Endothelial cell of umbilical vein (primary cell): ENCODE measurements around the gene GPATCH1. TPM values are rescaled to one million over a fixed set of nuclear protein-coding genes. Genes with fewer than 3 reads are reported as not detected.

ENCODE experiments used
- BruUV-seq: library from RNA; stranded (reverse); fragments of 400-500 nt; replicated peaks from 2 replicates; lab custom pipeline; 2021; lab: Mats Ljungman, UMichigan
- CTCF ChIA-PET: fragments of 300-600, 350-600 bp; sonication (Branson Sonifier 250); formaldehyde crosslinking; loops from one replicate; lab custom pipeline; 2021; ENCODE audit warnings: antibody characterized with exemption, inconsistent platforms; lab: Charles Lee
- POLR2A ChIA-PET: fragments of 300-600, 350-600 bp; sonication (Branson Sonifier 250); formaldehyde crosslinking; loops from one replicate; lab custom pipeline; 2021; ENCODE audit warnings: antibody characterized with exemption, inconsistent platforms; lab: Charles Lee
- DNase-seq: peaks from one replicate; pipeline ENCODE4 v3.0.0-alpha.2; 2011; ENCODE audit warnings: low read depth, low spot score
- FAIRE-seq: peaks from 2 replicates; lab custom pipeline; 2011; peaks lifted over from hg19 to GRCh38; lab: Jason Lieb, UNC
- H2AFZ ChIP-seq: 2 replicates; pipeline ENCODE4 v1.6.0; 2012; ENCODE audit warnings: low read depth, low read length, control low read depth, inconsistent platforms
- H3K27ac ChIP-seq: 2 replicates; pipeline ENCODE4 v1.5.1; 2011; ENCODE audit warnings: low read depth, mild to moderate bottlenecking, control low read depth, low read length, moderate library complexity; ENCODE audit not compliant: insufficient read depth
- H3K27me3 ChIP-seq, 2 experiments: 2 replicates each; pipeline versions ENCODE4 v1.6.0 to v1.6.1; 2011; ENCODE audit warnings: low read length in 2 of 2, mixed read lengths in 1 of 2; ENCODE audit not compliant: control insufficient read depth in 2 of 2, insufficient read depth in 2 of 2
- H3K36me3 ChIP-seq, 2 experiments: 2 replicates in 1 of 2; 3 replicates in 1 of 2; pipeline ENCODE4 v1.5.1; 2011; ENCODE audit warnings: low read length in 2 of 2, mild to moderate bottlenecking in 1 of 2, moderate library complexity in 1 of 2; ENCODE audit not compliant: control insufficient read depth in 2 of 2, insufficient read depth in 2 of 2; ENCODE audit errors: extremely low read depth in 1 of 2
- H3K4me1 ChIP-seq: 3 replicates; pipeline ENCODE4 v1.5.1; 2011; ENCODE audit warnings: mild to moderate bottlenecking, low read length; ENCODE audit not compliant: control insufficient read depth, insufficient read depth; ENCODE audit errors: extremely low read depth
- H3K4me2 ChIP-seq: 2 replicates; pipeline ENCODE4 v1.6.1; 2011; ENCODE audit warnings: low read length, control low read depth, mixed read lengths; ENCODE audit not compliant: insufficient read depth
- H3K4me3 ChIP-seq, 3 experiments: fragments of 200-600 bp in 1 of 3; sonication (generic), shearing (Covaris generic) in 1 of 3; replicated peaks in 1 of 3; 2 replicates each; pipeline ENCODE4 v1.5.1; 2011 to 2016; ENCODE audit warnings: control low read depth in 3 of 3, low read length in 3 of 3, mild to moderate bottlenecking in 2 of 3, inconsistent platforms in 1 of 3, low read depth in 1 of 3, moderate library complexity in 1 of 3; ENCODE audit not compliant: insufficient read depth in 1 of 3
- H3K79me2 ChIP-seq: 2 replicates; pipeline ENCODE4 v1.6.0; 2012; ENCODE audit warnings: low read length, inconsistent platforms; ENCODE audit not compliant: control insufficient read depth, insufficient read depth
- H3K9ac ChIP-seq: replicated peaks from 2 replicates; pipeline ENCODE3; 2011; ENCODE audit warnings: low read length, control low read depth; ENCODE audit not compliant: insufficient read depth; ENCODE audit errors: extremely low read depth
- H3K9me1 ChIP-seq: replicated peaks from 3 replicates; pipeline ENCODE4 v1.6.0; 2011; ENCODE audit warnings: mild to moderate bottlenecking, low read length; ENCODE audit not compliant: control insufficient read depth, insufficient read depth; ENCODE audit errors: extremely low read depth
- H3K9me3 ChIP-seq: replicated peaks from 2 replicates; pipeline ENCODE4 v1.5.1; 2012; ENCODE audit warnings: low read length, inconsistent platforms; ENCODE audit not compliant: control insufficient read depth, insufficient read depth
- H4K20me1 ChIP-seq: replicated peaks from 2 replicates; pipeline ENCODE3; 2011; ENCODE audit warnings: mild to moderate bottlenecking, low read length; ENCODE audit not compliant: control insufficient read depth, insufficient read depth; ENCODE audit errors: extremely low read depth
- CTCF ChIP-seq, 2 donors: IDR thresholded peaks; 1 replicate in 1 of 2; 2 replicates in 1 of 2; pipeline ENCODE4 v1.5.1; 2011; ENCODE audit warnings: low read length in 2 of 2, mild to moderate bottlenecking in 2 of 2, moderate library complexity in 2 of 2, control low read depth in 1 of 2, inconsistent platforms in 1 of 2, low read depth in 1 of 2; ENCODE audit not compliant: insufficient read depth in 1 of 2; ENCODE audit errors: extremely low read depth in 1 of 2
- GATA2 ChIP-seq: IDR thresholded peaks from 2 replicates; pipeline ENCODE4 v1.7.0; 2011; ENCODE audit warnings: low read depth, mild to moderate bottlenecking, moderate library complexity, mixed read lengths, low read length; ENCODE audit not compliant: insufficient read length, insufficient read depth
- POLR2A ChIP-seq: IDR thresholded peaks from 2 replicates; pipeline ENCODE4 v1.6.1; 2012; ENCODE audit warnings: low read depth, mild to moderate bottlenecking, control low read depth, low read length
- POLR2AphosphoS5 ChIP-seq: IDR thresholded peaks from 2 replicates; pipeline ENCODE4 v1.6.1; 2012; ENCODE audit warnings: low read depth, mild to moderate bottlenecking, control low read depth, low read length, moderate library complexity; ENCODE audit not compliant: insufficient read depth
- dilution Hi-C: fragments of 300-500 bp; cut with MboI; formaldehyde crosslinking; loops from one replicate; pipeline ENCODE4 v1.15.0; 2019; ENCODE audit warnings: low sequenced_read_pairs; ENCODE audit not compliant: extremely low pct_ligation_motif_present
- intact Hi-C: fragments of 100-400 bp; cut with micrococcal nuclease; formaldehyde crosslinking; loops from one replicate; pipeline ENCODE4 v1.10.0; 2022
- polyA plus RNA-seq, 4 experiments: library from polyadenylated mRNA; depleted of rRNA in 3 of 4; stranded (reverse) in 3 of 4; unstranded in 1 of 4; fragments of >200 nt; gene quantifications; 2 replicates each; pipeline versions ENCODE4 v1.2.1 to v1.2.3, GENCODE V29; 2011 to 2012; ENCODE audit warnings: missing spikeins in 1 of 4
- total RNA-seq: library from RNA; stranded (reverse); gene quantifications from 2 replicates; pipeline ENCODE4 v1.2.3, GENCODE V29; 2021

The GPATCH1 gene
- total and polyA plus RNA-seq, 2 donors (not counting 3 experiments of a cell fraction or from before 2014, with no cell fraction given): 4.5 to 9.2 TPM

- peak overlapping the region; percentile 74 for H3K4me2 ChIP-seq
- dilution Hi-C loops: no loop called here
- peak overlapping the region; percentile 79 for H3K9ac ChIP-seq
- peaks cover 15% of the 10 kb centered on the region for H3K4me1 ChIP-seq
- no peaks in the 10 kb centered on the region for H3K36me3 ChIP-seq
- POLR2A ChIA-PET: interaction anchor here (0.6 to 1.8 kb wide), 2 partner anchors 197 to 513 kb away, joined by 3 to 7 read pairs; partner anchors contain the start of gene CEBPG
- TF ChIP-seq CTCF (IDR thresholded peaks at IDR 0.05; ENCODE audit: extremely low read depth in 1 of 2, insufficient read depth in 1 of 2, low read depth in 1 of 2, low read length in 2 of 2) (peak in 1 of 2 donors; percentile 32), POLR2AphosphoS5 (peak; percentile 87), GATA2 (no peak), POLR2A (peak; percentile 94)
- H3K27ac ChIP-seq: peak overlapping the region; percentile 62
- intact Hi-C loops: loop anchor here (1.0 to 5.0 kb wide), 9 partner anchors 18 to 772 kb away; partner anchors contain the start of genes DPY19L3, FAAP24, GPATCH1 and LRP3
- no peaks in the 10 kb centered on the region for H3K9me3 ChIP-seq
- H2AFZ ChIP-seq: peak overlapping the region; percentile 80
- H3K9me1 ChIP-seq: no peaks in the 10 kb centered on the region
- peak overlapping the region; percentile 55 to 86 (median 63) for H3K4me3 ChIP-seq
- no peaks in the 10 kb centered on the region for H4K20me1 ChIP-seq
- DNase-seq: peak; percentile 100
- peak; percentile 98 for FAIRE-seq
- CTCF ChIA-PET: interaction anchor here (0.8 to 5.8 kb wide), 19 partner anchors 8 to 601 kb away, joined by 3 to 32 read pairs (median 4); partner anchors contain the start of gene GPATCH1
- peaks cover 0 to 7% of the 10 kb centered on the region in 2 experiments for H3K27me3 ChIP-seq
- no peaks in the 10 kb centered on the region for H3K79me2 ChIP-seq
- TSS peak; percentile 100 for BruUV-seq
Observed at GRCh38 chr19:33176670-33177416, 95.9 kb downstream of the GPATCH1 start.
